K562 (cell line): ENCODE data around the gene CDK4. TPM values are rescaled to one million over a fixed set of nuclear protein-coding genes. Genes with fewer than 3 reads are reported as not detected.
A peak's percentile ranks its signal among the peaks of the same experiment; 100 is the strongest.

Experiments
- ATAC-seq: fragments of 200-7000 bp; cut with Tn5 transposase; 3 replicates; pipeline ENCODE4 v1.9.1; 2020; ENCODE audit warnings: moderate library complexity
- BruUV-seq: library from RNA; stranded (reverse); fragments of 400-500 nt; replicated peaks from 2 replicates; lab custom pipeline; 2021; lab: Mats Ljungman, UMichigan
- CTCF ChIA-PET: fragments of 300-600 bp; formaldehyde crosslinking; extraction: SDS; loops from one replicate; lab custom pipeline; 2021; ENCODE audit warnings: low intra/inter-chr PET ratio; lab: Yijun Ruan, JAX
- POLR2A ChIA-PET: fragments of 300-600, 350-650 bp; sonication (Branson Sonifier 250); formaldehyde crosslinking; extraction: SDS; loops from one replicate; lab custom pipeline; 2021; ENCODE audit warnings: antibody characterized with exemption, inconsistent platforms; lab: Yijun Ruan, JAX
- DNase-seq, 4 experiments: peaks; one replicate each; pipeline versions ENCODE4 v3.0.0 to v3.0.0-alpha.2; 2011 to 2018; ENCODE audit warnings: low spot score in 3 of 4, mixed read lengths in 3 of 4; ENCODE audit errors: extremely low read depth in 1 of 4
- FAIRE-seq: peaks from 2 replicates; lab custom pipeline; 2011; peaks lifted over from hg19 to GRCh38; lab: Jason Lieb, UNC
- H2AFZ ChIP-seq: 2 replicates; pipeline ENCODE4 v1.6.0; 2011; ENCODE audit warnings: low read depth, low read length, control low read depth, inconsistent platforms
- H3K27ac ChIP-seq: fragments of 200-600 bp; 3 replicates; pipeline ENCODE4 v1.8.0; 2011; ENCODE audit warnings: low read depth, mild to moderate bottlenecking, control low read depth, inconsistent platforms, low read length, moderate library complexity, mixed read lengths; ENCODE audit errors: extremely low read depth
- H3K27me3 ChIP-seq, 2 experiments: fragments of 300-600 bp in 1 of 2; 2 replicates in 1 of 2; 3 replicates in 1 of 2; pipeline versions ENCODE4 v1.6.0 to v1.8.0; 2011; ENCODE audit warnings: inconsistent platforms in 2 of 2, low read length in 2 of 2, mild to moderate bottlenecking in 1 of 2, mixed read lengths in 1 of 2, moderate library complexity in 1 of 2; ENCODE audit not compliant: control insufficient read depth in 2 of 2, insufficient read depth in 2 of 2
- H3K36me3 ChIP-seq: fragments of 300-600 bp; 3 replicates; pipeline ENCODE4 v1.8.0; 2011; ENCODE audit warnings: mild to moderate bottlenecking, low read length, inconsistent platforms; ENCODE audit not compliant: control insufficient read depth, insufficient read depth
- H3K4me1 ChIP-seq, 2 experiments: fragments of 200-600 bp in 1 of 2; replicated peaks in 1 of 2; 2 replicates in 1 of 2; 3 replicates in 1 of 2; pipeline versions ENCODE4 v1.5.1 to v1.8.0; 2011; ENCODE audit warnings: inconsistent platforms in 2 of 2, low read length in 2 of 2, mild to moderate bottlenecking in 1 of 2, mixed read lengths in 1 of 2, moderate library complexity in 1 of 2; ENCODE audit not compliant: control insufficient read depth in 2 of 2, insufficient read depth in 2 of 2
- H3K4me2 ChIP-seq: 2 replicates; pipeline ENCODE4 v1.6.1; 2011; ENCODE audit warnings: low read length, control low read depth, inconsistent platforms, mixed read lengths; ENCODE audit not compliant: insufficient read depth
- H3K4me3 ChIP-seq: fragments of 200-600 bp; sonication (generic), shearing (Covaris generic); 2 replicates; pipeline ENCODE4 v1.5.1; 2016; ENCODE audit warnings: control low read depth, inconsistent platforms
- H3K79me2 ChIP-seq: fragments of 200-600 bp; 3 replicates; pipeline ENCODE4 v1.8.0; 2011; ENCODE audit warnings: low read length, inconsistent platforms; ENCODE audit not compliant: control insufficient read depth, insufficient read depth
- H3K9ac ChIP-seq, 2 experiments: 2 replicates each; pipeline versions ENCODE4 v1.6.0 to v1.6.1; 2011; ENCODE audit warnings: low read depth in 2 of 2, low read length in 2 of 2, control low read depth in 1 of 2, inconsistent platforms in 1 of 2, mild to moderate bottlenecking in 1 of 2, mixed read lengths in 1 of 2; ENCODE audit not compliant: insufficient read depth in 1 of 2
- H3K9me1 ChIP-seq: one replicate; pipeline ENCODE4 v1.6.0; 2011; ENCODE audit warnings: inconsistent platforms, mild to moderate bottlenecking, low read length, moderate library complexity; ENCODE audit not compliant: control insufficient read depth, insufficient read depth
- H3K9me3 ChIP-seq: replicated peaks from 2 replicates; pipeline ENCODE4 v1.5.1; 2011; ENCODE audit warnings: low read depth, low read length, inconsistent platforms; ENCODE audit not compliant: control insufficient read depth, insufficient read depth
- H4K20me1 ChIP-seq: replicated peaks from 2 replicates; pipeline ENCODE4 v1.6.1; 2011; ENCODE audit warnings: low read length, inconsistent platforms, mixed read lengths; ENCODE audit not compliant: control insufficient read depth, insufficient read depth
- CTCF ChIP-seq, 3 experiments: IDR thresholded peaks in 2 of 3; conservative IDR thresholded peaks in 1 of 3; 2 replicates each; pipeline ENCODE4 v1.5.1; 2011 to 2012; ENCODE audit warnings: low read length in 3 of 3, mild to moderate bottlenecking in 3 of 3, control low read depth in 2 of 3, improper control_type of control experiment in 1 of 3, inconsistent platforms in 1 of 3, low read depth in 1 of 3, mixed read lengths in 1 of 3, moderate library complexity in 1 of 3; ENCODE audit not compliant: insufficient read depth in 2 of 3
- ELF4 ChIP-seq: fragments of 450-650 bp; formaldehyde crosslinking; IDR thresholded peaks from 2 replicates; pipeline ENCODE4 v1.4.0; 2022; ENCODE audit warnings: missing genetic modification characterization
- NUFIP1 ChIP-seq: fragments of 450-650 bp; IDR thresholded peaks from 2 replicates; pipeline ENCODE4 v1.6.1; 2018; ENCODE audit not compliant: partially characterized antibody
- POLR2G ChIP-seq: fragments of 200-400 bp; formaldehyde crosslinking; IDR thresholded peaks from 2 replicates; pipeline ENCODE4 v1.6.1; 2017; ENCODE audit warnings: low read depth, mild to moderate bottlenecking, antibody characterized with exemption, low read length, moderate library complexity
- RBM14 ChIP-seq: fragments of 200-400 bp; formaldehyde crosslinking; IDR thresholded peaks from 2 replicates; pipeline ENCODE4 v1.6.1; 2018; ENCODE audit warnings: low read depth, mild to moderate bottlenecking, low read length, moderate library complexity, borderline replicate concordance; ENCODE audit not compliant: insufficient read depth
- UBTF ChIP-seq, 2 experiments: IDR thresholded peaks; 2 replicates each; pipeline ENCODE4 v1.6.1; 2012; ENCODE audit warnings: improper control_type of control experiment in 2 of 2, low read depth in 2 of 2, low read length in 2 of 2, borderline replicate concordance in 1 of 2
- WGBS: fragments of 100-300 bp; shearing (Covaris generic); methylation state at CpG from one replicate; pipeline ENCODE4 v1.1.6; 2016; ENCODE audit warnings: low coverage, mixed read lengths; ENCODE audit not compliant: insufficient coverage; ENCODE audit errors: missing lambda C conversion rate; 5-methylcytosine and 5-hydroxymethylcytosine counted together
- in situ Hi-C: fragments of 300-500 bp; cut with MboI; formaldehyde crosslinking; loops from 4 replicates; pipeline ENCODE4 v1.15.0; 2018; ENCODE audit warnings: inconsistent platforms, mixed read lengths
- intact Hi-C: fragments of 100-400 bp; cut with micrococcal nuclease; formaldehyde crosslinking; loops from 2 replicates; pipeline ENCODE4 v1.14.2; 2022
- polyA plus RNA-seq, 8 experiments: library from polyadenylated mRNA; depleted of rRNA in 4 of 8; stranded (reverse) in 5 of 8; unstranded in 3 of 8; fragments of >200 nt; fragmentation: Nextera tagmentation in 2 of 8; fragmentation: Illumina TruSeq in 1 of 8; extraction: Ambion mirVana in 2 of 8; extraction: Trizol in 1 of 8; gene quantifications; 2 replicates each; pipeline versions ENCODE4 v1.2.1 to v1.2.3, GENCODE V29; 2011 to 2014; ENCODE audit warnings: inconsistent platforms in 1 of 8, missing spikeins in 1 of 8
- total RNA-seq, 7 experiments: library from RNA; depleted of rRNA in 6 of 7; stranded (reverse); fragments of >200 nt in 6 of 7; fragmentation: Illumina TruSeq in 2 of 7; extraction: Trizol in 2 of 7; gene quantifications; 2 replicates each; pipeline versions ENCODE4 v1.2.1 to v1.2.3, GENCODE V29; 2011 to 2021; ENCODE audit warnings: low replicate concordance in 1 of 7
- TF ChIP-seq, protein P1 (sequence below): sonication (generic); formaldehyde crosslinking; IDR thresholded peaks from 2 replicates; pipeline ENCODE4 v1.8.1; 2023; ENCODE audit warnings: mild to moderate bottlenecking, missing genetic modification reagents

CDK4 gene
- total and polyA plus RNA-seq, 9 of the 15 experiments (the other 6 are each of a cell fraction or from before 2014, with no cell fraction given) = 37.8 to 436 (median 238) TPM

DNA sequence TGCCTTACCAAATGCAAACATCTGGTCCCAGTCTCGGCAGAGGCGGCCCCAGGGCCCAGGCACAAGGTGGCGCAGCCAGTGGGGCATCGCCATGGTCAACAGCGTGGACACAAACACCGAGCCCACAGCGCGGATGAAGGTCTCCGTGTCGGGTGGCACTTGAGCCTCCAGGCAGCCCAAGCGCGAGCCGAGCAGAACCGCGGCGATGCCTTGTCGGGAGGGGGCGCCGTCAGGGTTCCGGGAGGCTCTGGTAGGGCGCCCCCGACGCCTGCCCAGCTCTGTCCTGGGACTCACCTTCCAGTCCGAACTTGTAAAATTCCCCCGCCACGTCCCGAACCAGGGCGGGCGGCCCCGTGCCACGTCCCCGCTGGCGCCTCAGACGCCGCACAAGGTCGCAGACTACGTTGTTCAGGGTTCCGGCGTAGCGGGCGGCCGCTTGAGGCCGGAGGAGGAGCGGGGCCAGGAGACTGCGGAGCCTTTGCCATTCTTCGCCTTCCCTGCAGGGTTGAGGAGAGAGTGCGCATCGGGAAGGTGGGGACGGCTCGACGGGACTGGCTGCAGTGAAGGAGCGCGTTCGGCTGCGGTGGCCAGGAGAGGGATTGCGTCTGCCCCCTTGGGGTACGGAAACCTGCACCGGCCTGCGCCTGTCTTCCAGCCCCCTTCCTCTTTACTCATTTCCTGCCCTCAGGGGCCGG, 13.0 kb upstream of the CDK4 start:
- BruUV-seq = no TSS peak
- 92% methylated on average over 48 of the region's 60 CpGs for WGBS
- H3K4me3 ChIP-seq = no peak overlapping the region
- peak; percentile 41; the same call in 1 of the 2 replicates for TF ChIP-seq POLR2G
- TF ChIP-seq UBTF (IDR thresholded peaks at IDR 0.05; ENCODE audit: borderline replicate concordance in 1 of 2, low read depth in 2 of 2, low read length in 2 of 2) = no peak
- no peak for TF ChIP-seq NUFIP1
- TF ChIP-seq CTCF (IDR thresholded peaks at IDR 0.05 in 2 of 3, conservative IDR thresholded peaks at IDR 0.05 in 1 of 3; ENCODE audit: insufficient read depth in 2 of 3, low read depth in 1 of 3, low read length in 3 of 3) = 0 out of 6 replicates have a peak, but pooled peaks of 1 of the 3 experiments have one; percentile 11
- TF ChIP-seq RBM14 = 0 out of 2 replicates have a peak, but pooled peaks have one; percentile 37
- TF ChIP-seq, protein P1, sequence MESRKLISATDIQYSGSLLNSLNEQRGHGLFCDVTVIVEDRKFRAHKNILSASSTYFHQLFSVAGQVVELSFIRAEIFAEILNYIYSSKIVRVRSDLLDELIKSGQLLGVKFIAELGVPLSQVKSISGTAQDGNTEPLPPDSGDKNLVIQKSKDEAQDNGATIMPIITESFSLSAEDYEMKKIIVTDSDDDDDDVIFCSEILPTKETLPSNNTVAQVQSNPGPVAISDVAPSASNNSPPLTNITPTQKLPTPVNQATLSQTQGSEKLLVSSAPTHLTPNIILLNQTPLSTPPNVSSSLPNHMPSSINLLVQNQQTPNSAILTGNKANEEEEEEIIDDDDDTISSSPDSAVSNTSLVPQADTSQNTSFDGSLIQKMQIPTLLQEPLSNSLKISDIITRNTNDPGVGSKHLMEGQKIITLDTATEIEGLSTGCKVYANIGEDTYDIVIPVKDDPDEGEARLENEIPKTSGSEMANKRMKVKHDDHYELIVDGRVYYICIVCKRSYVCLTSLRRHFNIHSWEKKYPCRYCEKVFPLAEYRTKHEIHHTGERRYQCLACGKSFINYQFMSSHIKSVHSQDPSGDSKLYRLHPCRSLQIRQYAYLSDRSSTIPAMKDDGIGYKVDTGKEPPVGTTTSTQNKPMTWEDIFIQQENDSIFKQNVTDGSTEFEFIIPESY = peak; percentile 92
- no peak for TF ChIP-seq ELF4
- TF ChIP-seq, all 486 proteins: peak for 4
- no peaks in the 10 kb centered on the region for H3K79me2 ChIP-seq
- no peak for FAIRE-seq
- peaks cover 8 to 25% of the 10 kb centered on the region in 2 experiments for H3K4me1 ChIP-seq
- no peak overlapping the region for H2AFZ ChIP-seq
- H3K36me3 ChIP-seq = peaks cover 24% of the 10 kb centered on the region; the same call in 2 of the 3 replicates
- intact Hi-C loops = no loop called here
- no peaks in the 10 kb centered on the region for H3K27me3 ChIP-seq
- H4K20me1 ChIP-seq = no peaks in the 10 kb centered on the region
- H3K9me3 ChIP-seq = no peaks in the 10 kb centered on the region
- H3K9me1 ChIP-seq = no peaks in the 10 kb centered on the region
- H3K27ac ChIP-seq = no peak overlapping the region
- CTCF ChIA-PET = no interaction called here
- no peak overlapping the region for H3K4me2 ChIP-seq
- no peak for ATAC-seq
- peak overlapping the region in 1 of 2 experiments; percentile 29; a peak in 1 of 4 replicates for H3K9ac ChIP-seq
- in situ Hi-C loops = no loop called here
- POLR2A ChIA-PET = interaction anchor here (3.8 kb wide), 1 partner anchor 8 kb away, joined by 26 read pairs; no protein-coding TSS in a partner anchor
- no peak for DNase-seq
